Fibroblast of mammary gland (primary cell): ENCODE results near the gene USP36.
A peak's percentile ranks its signal among the peaks of the same experiment; 100 is the strongest.
"Not testable (repeated sequence)": the region's sequence is repeated elsewhere in the genome, so short reads cannot be mapped to it uniquely, and the experiment has no call there.

Experiments used
- DNase-seq: peaks from one replicate; pipeline ENCODE4 v3.0.0-alpha.2; 2010; ENCODE audit warnings: low read depth
- H3K4me3 ChIP-seq: 2 replicates; pipeline ENCODE4 v1.5.1; 2011; ENCODE audit warnings: low read depth, mild to moderate bottlenecking, low read length, moderate library complexity; ENCODE audit not compliant: control insufficient read depth
- TF ChIP-seq, protein P1 (sequence below): conservative IDR thresholded peaks from 2 replicates; pipeline ENCODE4 v1.5.1; 2011; ENCODE audit warnings: low read depth, low read length, inconsistent platforms; ENCODE audit not compliant: control insufficient read depth, insufficient read depth

USP36 gene

DNA sequence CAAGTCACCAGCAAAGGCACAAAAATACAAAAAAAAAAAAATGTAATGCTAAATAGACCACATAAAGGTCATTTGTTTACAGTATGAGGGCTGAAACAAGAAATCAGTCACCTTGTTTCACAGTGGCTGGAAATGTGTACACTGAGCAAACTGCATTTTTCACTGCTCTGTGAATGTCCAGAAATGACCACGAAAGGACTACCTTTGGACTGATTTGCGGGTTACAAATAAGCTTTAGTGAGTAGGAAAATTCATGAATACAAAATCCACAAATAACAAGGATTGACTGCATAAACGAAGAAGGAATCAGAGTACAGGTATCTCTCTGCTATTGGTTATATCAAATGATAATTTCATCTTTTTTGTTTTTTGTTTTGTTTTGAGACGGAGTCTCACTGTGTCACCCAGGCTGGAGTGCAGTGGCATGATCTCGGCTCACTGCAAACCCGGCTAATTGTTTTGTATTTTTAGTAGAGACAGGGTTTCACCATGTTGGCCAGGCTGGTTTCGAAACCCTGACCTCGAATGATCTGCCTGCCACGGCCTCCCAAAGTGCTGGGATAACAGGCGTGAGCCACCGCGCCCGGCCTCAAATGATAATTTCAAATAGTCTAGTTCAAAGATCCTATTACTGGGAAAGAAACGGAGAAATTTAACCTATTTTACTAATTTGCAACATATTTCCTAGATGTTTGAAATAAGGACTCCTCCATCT is 89.0 kb downstream of the USP36 start:
- no peak for DNase-seq
- no peak overlapping the region for H3K4me3 ChIP-seq
- TF ChIP-seq, protein P1, sequence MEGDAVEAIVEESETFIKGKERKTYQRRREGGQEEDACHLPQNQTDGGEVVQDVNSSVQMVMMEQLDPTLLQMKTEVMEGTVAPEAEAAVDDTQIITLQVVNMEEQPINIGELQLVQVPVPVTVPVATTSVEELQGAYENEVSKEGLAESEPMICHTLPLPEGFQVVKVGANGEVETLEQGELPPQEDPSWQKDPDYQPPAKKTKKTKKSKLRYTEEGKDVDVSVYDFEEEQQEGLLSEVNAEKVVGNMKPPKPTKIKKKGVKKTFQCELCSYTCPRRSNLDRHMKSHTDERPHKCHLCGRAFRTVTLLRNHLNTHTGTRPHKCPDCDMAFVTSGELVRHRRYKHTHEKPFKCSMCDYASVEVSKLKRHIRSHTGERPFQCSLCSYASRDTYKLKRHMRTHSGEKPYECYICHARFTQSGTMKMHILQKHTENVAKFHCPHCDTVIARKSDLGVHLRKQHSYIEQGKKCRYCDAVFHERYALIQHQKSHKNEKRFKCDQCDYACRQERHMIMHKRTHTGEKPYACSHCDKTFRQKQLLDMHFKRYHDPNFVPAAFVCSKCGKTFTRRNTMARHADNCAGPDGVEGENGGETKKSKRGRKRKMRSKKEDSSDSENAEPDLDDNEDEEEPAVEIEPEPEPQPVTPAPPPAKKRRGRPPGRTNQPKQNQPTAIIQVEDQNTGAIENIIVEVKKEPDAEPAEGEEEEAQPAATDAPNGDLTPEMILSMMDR: no peak

DNA sequence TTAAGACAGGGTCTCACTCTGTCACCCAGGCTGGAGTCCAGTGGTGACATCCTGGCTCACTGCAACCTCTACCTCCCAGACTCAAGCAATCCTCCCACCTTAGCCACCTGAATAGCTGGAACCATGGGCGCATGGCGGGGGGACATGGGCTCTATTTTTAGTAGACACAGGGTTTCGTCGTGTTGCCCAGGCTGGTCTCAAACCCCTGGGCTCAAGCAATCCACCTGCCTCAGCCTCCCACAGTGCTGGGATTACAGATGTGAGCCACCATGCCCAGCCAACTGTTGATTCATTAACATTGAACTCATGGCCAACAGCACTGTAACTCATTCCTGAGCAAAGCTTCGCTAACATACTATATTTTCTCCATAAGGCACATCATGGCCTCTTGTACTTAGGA is 89.6 kb downstream of the USP36 start:
- not testable (repeated sequence) for H3K4me3 ChIP-seq, DNase-seq

DNA sequence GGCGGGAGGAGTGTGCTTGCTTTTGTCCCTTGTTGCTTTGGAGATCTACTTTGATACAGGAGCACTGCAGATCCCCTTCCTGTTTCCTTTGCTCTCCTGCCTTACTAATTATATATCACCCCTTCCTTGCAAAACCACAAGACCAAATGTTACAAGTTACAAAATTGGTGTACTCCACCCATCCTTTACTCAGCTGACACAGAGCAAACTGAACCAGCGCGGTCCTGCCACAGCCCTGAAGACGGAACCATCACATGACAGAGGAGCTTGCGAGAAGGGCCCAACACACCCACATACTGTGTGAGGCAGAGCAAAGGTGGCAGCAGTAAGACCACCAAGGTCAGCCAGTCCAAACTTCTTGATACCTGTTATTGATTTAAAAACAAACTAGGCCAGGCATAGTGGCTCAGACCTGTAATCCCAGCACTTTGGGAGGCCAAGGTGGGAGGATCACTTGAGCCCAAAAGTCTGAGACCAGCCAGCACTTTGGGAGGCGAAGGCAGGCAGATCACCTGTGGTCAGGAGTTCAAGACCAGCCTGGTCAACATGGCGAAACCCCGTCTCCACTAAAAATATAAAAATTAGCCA is 91.8 kb downstream of the USP36 start:
- TF ChIP-seq, protein P1: no peak
- no peak overlapping the region for H3K4me3 ChIP-seq
- peak; percentile 80 for DNase-seq

DNA sequence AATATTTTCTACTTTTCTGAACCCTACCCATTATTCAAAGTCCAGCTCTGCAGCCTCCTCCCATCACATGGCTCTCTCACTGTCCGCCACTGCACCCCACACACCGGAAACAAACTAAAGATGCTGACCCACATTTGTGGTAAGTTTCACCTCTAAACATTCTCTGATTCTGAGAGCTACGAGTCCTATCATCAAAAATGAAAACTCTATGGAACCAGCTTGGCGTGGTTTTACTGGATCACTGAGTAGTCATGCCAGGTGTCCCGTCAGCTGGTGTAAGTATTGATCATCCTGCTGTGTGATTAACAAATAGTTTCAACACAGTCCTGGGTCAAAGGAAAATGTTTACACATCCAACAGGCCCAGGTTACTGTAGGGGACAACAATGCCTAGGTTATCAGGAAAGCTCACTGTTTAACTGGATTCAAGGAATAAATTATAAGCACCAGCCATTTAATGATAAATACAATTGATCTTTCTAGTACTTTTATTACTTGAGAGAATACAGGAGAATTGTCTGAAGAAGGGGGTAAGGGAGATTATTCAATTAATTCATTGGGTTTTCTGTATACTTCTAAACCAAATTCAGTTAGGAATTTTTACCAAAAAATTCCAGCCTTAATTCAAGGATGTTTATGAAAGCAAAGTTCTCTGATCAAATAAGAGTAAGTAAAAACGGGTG is 92.4 kb downstream of the USP36 start:
- TF ChIP-seq, protein P1: no peak
- no peak overlapping the region for H3K4me3 ChIP-seq
- peak; percentile 39 for DNase-seq

DNA sequence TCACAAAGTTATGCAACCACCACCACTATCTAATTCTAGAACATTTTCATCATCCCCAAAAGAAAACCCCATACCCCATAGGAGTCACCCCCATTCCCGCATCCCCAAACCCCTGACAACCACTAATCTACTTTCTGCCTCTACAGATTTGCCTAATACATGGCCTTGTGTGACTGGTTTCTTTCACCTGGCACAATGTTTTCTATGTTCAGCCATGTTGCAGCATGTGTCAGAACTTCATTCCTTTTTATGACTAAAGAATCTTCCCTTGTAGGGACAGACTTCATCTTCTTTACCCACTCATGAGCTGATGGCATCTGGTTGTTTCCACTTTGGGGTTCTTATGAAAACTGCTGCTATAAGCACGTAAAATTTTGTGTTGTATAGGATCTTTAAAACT is 93.1 kb downstream of the USP36 start:
- no peak for DNase-seq
- TF ChIP-seq, protein P1: no peak
- H3K4me3 ChIP-seq: no peak overlapping the region

DNA sequence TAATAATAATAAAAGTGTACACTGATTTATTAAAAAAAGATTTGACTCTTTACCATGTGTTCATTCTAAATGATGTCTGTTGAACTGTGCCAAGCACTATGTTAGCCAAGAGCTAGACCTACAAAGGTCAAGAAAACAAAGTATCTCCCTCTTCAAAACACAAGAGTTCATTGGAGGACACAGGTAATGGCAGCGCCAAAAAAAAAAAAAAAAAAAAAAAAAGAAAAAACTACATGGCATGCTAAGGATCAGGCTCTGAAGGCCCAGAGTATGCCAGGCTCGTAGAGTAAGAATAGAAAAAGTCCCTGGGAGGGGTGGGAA is 93.7 kb downstream of the USP36 start:
- H3K4me3 ChIP-seq: no peak overlapping the region
- no peak for DNase-seq
- TF ChIP-seq, protein P1: no peak

DNA sequence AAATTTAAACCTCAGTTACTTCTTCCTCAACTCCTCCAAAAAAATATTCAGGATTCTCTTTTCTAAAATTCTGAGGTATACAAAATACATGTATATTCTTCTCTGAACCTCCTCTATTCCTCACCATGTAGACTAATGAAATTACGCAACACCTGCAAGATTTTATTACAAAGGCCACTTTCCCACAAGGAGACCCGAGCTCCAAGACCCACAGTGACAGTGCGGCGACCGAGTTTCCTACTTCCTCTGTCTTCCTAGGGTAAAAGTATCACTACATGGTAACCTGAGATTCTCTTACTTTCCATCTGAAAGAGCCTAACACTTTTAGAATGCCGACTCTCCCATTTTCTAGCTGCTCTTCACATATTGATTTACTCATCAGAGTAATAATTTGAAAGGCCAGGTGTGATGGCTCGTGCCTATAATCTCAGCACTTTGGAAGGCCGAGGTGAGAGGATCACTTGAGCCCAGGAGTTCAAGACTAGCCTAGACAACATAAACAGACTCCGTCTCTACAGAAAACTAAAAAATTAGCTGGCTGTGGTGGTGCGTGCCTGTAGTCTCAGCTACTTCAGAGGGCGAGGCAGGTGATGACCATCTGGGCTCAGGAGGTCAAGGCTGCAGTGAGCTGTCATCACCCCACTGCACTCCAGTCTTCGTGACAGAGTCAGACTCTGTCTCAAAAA is 94.2 kb downstream of the USP36 start:
- no peak overlapping the region for H3K4me3 ChIP-seq
- no peak for DNase-seq
- TF ChIP-seq, protein P1: no peak
